Right cardiac atrium (tissue), 5 donors: ENCODE data around the gene OR2T5. TPM values are rescaled to one million over a fixed set of nuclear protein-coding genes. Genes with fewer than 3 reads are reported as not detected.
"Not testable (repeated sequence)": the region's sequence is repeated elsewhere in the genome, so short reads cannot be mapped to it uniquely, and the experiment has no call there.

Experiments
- ATAC-seq, 2 donors: fragments of 200-7000 bp; cut with Tn5 transposase; one replicate each; pipeline versions ENCODE4 v1.8.0 to v1.9.1; 2020; ENCODE audit warnings: moderate library complexity in 2 of 2, mild to moderate bottlenecking in 1 of 2
- DNase-seq, 3 donors: peaks; one replicate each; pipeline ENCODE4 v3.0.0-alpha.2; 2020
- H3K27ac ChIP-seq: one replicate; pipeline ENCODE4 v1.5.1; 2013; ENCODE audit warnings: mild to moderate bottlenecking, low read length, control low read depth, moderate library complexity
- H3K27me3 ChIP-seq: one replicate; pipeline ENCODE4 v1.6.1; 2013; ENCODE audit not compliant: control insufficient read depth, insufficient read depth
- H3K4me1 ChIP-seq: one replicate; pipeline ENCODE4 v1.6.1; 2013; ENCODE audit warnings: low read length; ENCODE audit not compliant: control insufficient read depth, insufficient read depth
- H3K4me3 ChIP-seq: one replicate; pipeline ENCODE4 v1.5.1; 2013; ENCODE audit warnings: low read length, control low read depth
- H3K9me3 ChIP-seq: one replicate; pipeline ENCODE4 v1.6.1; 2013; ENCODE audit warnings: low read length; ENCODE audit not compliant: control insufficient read depth
- WGBS: extraction: QIAGEN DNeasy Blood & Tissue Kit; methylation state at CpG from one replicate; pipeline ENCODE4 v1.1.7; 2013; 5-methylcytosine and 5-hydroxymethylcytosine counted together
- intact Hi-C, 4 donors: fragments of 100-400 bp; cut with DNase I; formaldehyde crosslinking; loops; one replicate each; pipeline versions ENCODE4 v1.11.0 to v1.14.0; 2022 to 2023
- long read RNA-seq, 4 donors: library from polyadenylated mRNA; unstranded; transcript quantifications; one replicate each; pipeline ENCODE4 v2.0.0, GENCODE V29; 2020 to 2021
- polyA plus RNA-seq: library from polyadenylated mRNA; stranded (reverse); fragments of 200-250 nt; gene quantifications from one replicate; pipeline ENCODE4 v1.2.3, GENCODE V29; 2013
- total RNA-seq, 4 donors: library from RNA; stranded (reverse); fragmentation: NEBNext Ultra II Directional; extraction: Animal tissue kit (Norgen Biotek cat#: 25700); gene quantifications; one replicate each; pipeline ENCODE4 v1.2.1, GENCODE V29; 2021
- donor health status: healthy with polysubstance abuse.
- donor health status: DM: no; HTN: yes; CAD: no.
- donor health status: DM: no; HTN: no; CAD: no.
- donor health status: DM: no; HTN: yes; CAD: no; lungs with severe emphysema.
- donor health status: DM: yes; HTN: yes; CAD: no.

Gene OR2T5
- total RNA-seq (not detected), polyA plus RNA-seq (not detected)
- long read RNA-seq, donor 1 = 0 reads
- long read RNA-seq, donor 2 = 0 reads
- long read RNA-seq, donor 3 = 0 reads
- long read RNA-seq, donor 4 = 0 reads

- ATAC-seq, H3K9me3 ChIP-seq, H3K4me1 ChIP-seq, H3K27me3 ChIP-seq, H3K4me3 ChIP-seq, intact Hi-C loops, DNase-seq, H3K27ac ChIP-seq: not testable (repeated sequence)
- 89% methylated on average over 4 of the region's 6 CpGs for WGBS
Observed at GRCh38 chr1:248488289-248488688, at the start of gene OR2T5. Gene OR2T5 (plus strand): TSS chr1:248488589. CDS start chr1:248488589, 0 bp downstream.

- ATAC-seq, H3K4me1 ChIP-seq, DNase-seq, H3K9me3 ChIP-seq, H3K27me3 ChIP-seq, intact Hi-C loops, H3K27ac ChIP-seq, H3K4me3 ChIP-seq: not testable (repeated sequence)
- WGBS = 45% methylated on average over 1 of the region's 1 CpG
Observed at GRCh38 chr1:248438668-248439067, 49.7 kb upstream of the OR2T5 start.

DNA sequence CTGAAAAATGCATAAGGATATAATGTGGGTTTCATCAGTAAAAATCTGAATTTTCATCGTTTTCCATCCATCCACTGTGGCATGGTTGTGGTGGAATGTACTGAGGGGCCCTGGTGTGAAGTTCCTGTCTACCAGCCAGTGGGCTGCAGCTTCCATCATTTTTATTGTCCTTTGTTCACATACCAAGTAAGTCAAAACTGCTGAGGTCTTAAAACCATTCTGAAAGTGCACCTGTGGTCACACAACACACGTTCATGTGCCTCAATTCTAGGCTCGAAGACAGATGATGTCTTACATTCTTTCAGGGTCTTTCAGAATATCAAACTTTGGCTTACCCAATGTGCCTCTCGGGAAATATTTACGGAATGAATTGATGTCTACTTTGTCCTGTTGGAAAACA lies 49.1 kb upstream of the OR2T5 start:
- H3K4me3 ChIP-seq, DNase-seq, H3K27ac ChIP-seq, H3K9me3 ChIP-seq, ATAC-seq, H3K4me1 ChIP-seq, intact Hi-C loops, H3K27me3 ChIP-seq: not testable (repeated sequence)
- 48% methylated on average over 5 of the region's 5 CpGs for WGBS

GRCh38 chr1:248442500-248443277 lies 45.7 kb upstream of the OR2T5 start:
- H3K4me3 ChIP-seq, DNase-seq, H3K27me3 ChIP-seq, H3K27ac ChIP-seq, ATAC-seq, H3K4me1 ChIP-seq, intact Hi-C loops, H3K9me3 ChIP-seq: not testable (repeated sequence)
- 53% methylated on average over 1 of the region's 2 CpGs for WGBS

GRCh38 chr1:248444603-248445002 lies 43.8 kb upstream of the OR2T5 start:
- H3K4me1 ChIP-seq, H3K27me3 ChIP-seq, H3K9me3 ChIP-seq, DNase-seq, intact Hi-C loops, ATAC-seq, H3K27ac ChIP-seq, H3K4me3 ChIP-seq: not testable (repeated sequence)
- 76% methylated on average over 4 of the region's 4 CpGs for WGBS

- DNase-seq, ATAC-seq, H3K9me3 ChIP-seq, intact Hi-C loops, H3K27ac ChIP-seq, H3K4me1 ChIP-seq, H3K4me3 ChIP-seq, H3K27me3 ChIP-seq: not testable (repeated sequence)
- WGBS = no CpG with 5 or more reads among the region's 2 CpGs
Observed at GRCh38 chr1:248445399-248445798, 43.0 kb upstream of the OR2T5 start, which contains the start of gene OR2T2. Gene OR2T2 (plus strand): TSS chr1:248445637. CDS start chr1:248452798, 7,161 bp downstream.

DNA sequence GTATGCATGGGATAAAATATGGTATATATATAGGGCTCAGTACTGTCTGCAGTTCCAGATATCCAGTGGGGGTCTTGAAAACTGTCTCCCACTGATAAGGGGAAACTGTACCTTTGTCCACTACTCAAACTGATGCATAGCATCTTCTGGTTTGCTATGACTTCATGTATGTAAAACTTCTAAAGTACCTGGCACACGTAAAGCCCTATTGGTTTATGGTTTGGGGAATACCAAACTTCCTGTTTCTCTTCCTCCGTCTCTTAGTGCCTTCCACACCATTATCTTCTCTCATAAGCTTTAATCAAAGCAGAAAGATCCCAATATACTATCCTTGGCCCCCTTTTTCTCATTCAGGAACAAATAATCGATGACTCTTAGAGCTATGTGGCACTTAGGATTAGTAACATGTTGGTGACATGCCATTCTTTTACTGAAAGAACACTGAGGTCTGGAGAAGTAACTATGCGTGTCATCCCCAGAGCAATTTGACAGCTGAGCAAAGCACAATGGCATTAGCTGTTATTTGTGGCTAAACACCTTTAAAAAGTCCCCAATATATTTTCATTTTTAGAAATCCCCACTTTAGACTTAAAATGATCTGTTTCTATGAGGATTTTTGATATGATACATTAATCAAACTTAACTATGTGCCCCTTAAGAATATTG lies 39.8 kb upstream of the OR2T5 start:
- intact Hi-C loops, H3K4me3 ChIP-seq, H3K27me3 ChIP-seq, DNase-seq, H3K27ac ChIP-seq, H3K4me1 ChIP-seq, H3K9me3 ChIP-seq, ATAC-seq: not testable (repeated sequence)
- no CpG with 5 or more reads among the region's 4 CpGs for WGBS

- DNase-seq, H3K4me3 ChIP-seq, ATAC-seq, intact Hi-C loops, H3K27me3 ChIP-seq, H3K9me3 ChIP-seq, H3K27ac ChIP-seq, H3K4me1 ChIP-seq: not testable (repeated sequence)
- WGBS = 81% methylated on average over 5 of the region's 6 CpGs
Observed at GRCh38 chr1:248449821-248450465, 38.4 kb upstream of the OR2T5 start.

DNA sequence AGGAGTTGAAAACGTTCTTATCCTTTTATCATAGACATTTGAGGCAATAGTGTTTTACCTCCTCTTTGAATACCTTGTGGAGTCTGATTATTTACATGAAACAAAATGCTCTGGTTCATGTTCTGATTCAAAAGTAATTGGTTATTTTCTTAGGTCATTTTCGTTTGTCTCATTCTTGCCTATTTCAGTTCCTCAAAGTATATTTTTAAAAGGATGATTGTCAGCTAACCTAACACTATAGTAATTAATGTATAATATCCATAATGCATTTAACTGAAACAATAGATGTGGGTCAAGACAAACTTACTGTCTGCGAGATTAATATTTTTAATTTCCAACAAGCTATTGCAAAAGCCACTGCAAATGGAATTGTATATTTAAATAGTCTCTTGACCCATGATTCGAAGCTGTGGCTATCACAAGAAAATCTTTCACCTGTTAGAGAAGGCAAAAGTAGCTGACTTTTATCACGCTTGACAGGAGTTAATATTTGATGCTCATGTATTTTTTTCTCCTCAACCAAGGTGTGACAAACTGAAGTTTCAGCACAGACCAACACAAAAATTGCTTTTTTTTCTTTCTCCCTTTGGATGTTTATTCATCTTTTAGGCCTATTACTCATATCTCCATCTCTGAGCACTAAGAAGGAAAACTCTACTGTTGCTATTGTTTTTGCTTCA lies 37.8 kb upstream of the OR2T5 start:
- DNase-seq, H3K4me3 ChIP-seq, H3K27ac ChIP-seq, H3K9me3 ChIP-seq, H3K27me3 ChIP-seq, H3K4me1 ChIP-seq, ATAC-seq, intact Hi-C loops: not testable (repeated sequence)
- 32% methylated on average over 2 of the region's 5 CpGs for WGBS

GRCh38 chr1:248453619-248454018 lies 34.8 kb upstream of the OR2T5 start:
- 87% methylated on average over 7 of the region's 7 CpGs for WGBS
- H3K4me3 ChIP-seq, H3K27ac ChIP-seq, H3K9me3 ChIP-seq, ATAC-seq, DNase-seq, intact Hi-C loops, H3K4me1 ChIP-seq, H3K27me3 ChIP-seq: not testable (repeated sequence)
